GM18858 (cell line): ENCODE data around the gene RNU6-7.

Experiments used
- ATAC-seq: cut with Tn5 transposase; IDR thresholded peaks from one replicate; pipeline ENCODE4 v1.9.1; 2021; ENCODE audit not compliant: unreplicated experiment

RNU6-7 gene

GRCh38 chr14:32203928-32204357 is 2.1 kb downstream of the RNU6-7 start:
- ATAC-seq: no peak

DNA sequence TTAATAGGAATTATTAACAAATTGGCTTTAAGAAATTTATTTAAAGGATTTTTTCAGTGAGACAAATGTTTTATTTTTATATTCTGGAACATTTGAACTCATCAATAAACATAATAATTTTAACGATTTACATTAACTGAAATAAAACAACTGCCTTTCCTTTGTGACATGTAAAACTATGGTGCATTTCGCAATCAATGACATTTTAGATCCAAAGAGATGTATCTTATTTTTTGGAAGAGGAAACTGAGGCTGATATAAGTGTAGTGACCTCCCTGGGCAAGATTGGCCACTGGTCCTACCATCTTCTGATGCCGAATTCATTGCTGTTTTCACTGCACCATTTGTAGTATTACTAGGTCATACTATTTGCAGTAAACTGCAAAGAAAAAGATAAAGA is 3.7 kb downstream of the RNU6-7 start:
- no peak for ATAC-seq

GRCh38 chr14:32205984-32206383 is 4.1 kb downstream of the RNU6-7 start:
- peak; percentile 27 for ATAC-seq

DNA sequence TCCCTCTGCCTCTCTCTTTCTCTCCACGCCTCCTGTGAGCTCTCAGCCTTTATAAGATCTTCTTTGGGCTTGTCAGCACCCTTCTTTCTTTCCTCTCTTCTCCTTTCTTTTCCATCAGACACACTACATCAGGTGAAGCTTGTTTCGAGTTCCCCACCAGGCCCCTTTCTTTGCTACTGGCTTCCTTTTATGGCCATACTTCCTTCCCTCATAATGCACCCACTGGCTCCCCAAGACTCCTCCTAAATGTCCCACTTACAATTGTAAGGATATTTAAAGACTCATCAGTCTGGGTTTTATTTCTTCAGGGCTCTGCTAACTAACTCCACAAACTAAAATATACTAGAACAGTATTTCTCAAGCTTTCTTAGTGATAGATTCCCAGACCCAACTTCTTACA is 4.7 kb downstream of the RNU6-7 start:
- ATAC-seq: no peak

DNA sequence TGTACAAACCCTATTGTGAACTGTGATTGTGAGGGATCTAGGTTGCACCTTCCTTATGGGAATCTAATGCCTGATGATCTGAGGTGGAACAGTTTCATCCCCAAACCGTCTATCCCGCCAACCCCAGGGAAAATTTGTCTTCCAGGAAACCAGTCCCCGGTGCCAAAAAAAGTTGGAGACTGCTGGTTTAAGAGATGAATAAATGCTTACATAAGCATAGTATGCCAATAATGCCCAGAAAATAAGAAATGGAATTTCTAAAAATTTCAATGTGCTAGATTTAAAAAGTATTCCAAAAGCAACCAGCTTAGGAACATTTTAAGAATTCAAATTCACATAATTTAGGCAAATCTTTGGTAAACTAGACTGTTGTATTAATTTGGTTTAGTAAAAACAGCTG is 6.6 kb downstream of the RNU6-7 start:
- no peak for ATAC-seq

DNA sequence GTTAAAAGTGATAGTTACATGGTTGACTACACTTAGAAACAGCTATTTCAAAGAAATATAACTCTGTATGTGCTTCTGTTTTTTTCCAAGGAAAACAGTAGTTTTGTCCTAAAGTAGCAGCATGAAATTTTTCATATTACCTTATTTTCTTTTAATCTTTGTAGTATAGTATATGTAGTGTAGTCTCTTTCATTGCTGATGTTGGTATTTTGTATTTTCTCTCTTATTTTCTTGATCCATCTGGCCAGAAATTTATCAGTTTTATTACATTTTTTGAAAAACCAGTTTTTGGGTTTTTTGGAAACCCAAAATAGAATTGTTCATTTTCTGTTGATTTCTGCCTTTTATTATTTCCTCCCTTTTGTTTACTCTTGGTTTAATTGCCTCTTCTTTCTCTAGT is 7.6 kb downstream of the RNU6-7 start:
- no peak for ATAC-seq

DNA sequence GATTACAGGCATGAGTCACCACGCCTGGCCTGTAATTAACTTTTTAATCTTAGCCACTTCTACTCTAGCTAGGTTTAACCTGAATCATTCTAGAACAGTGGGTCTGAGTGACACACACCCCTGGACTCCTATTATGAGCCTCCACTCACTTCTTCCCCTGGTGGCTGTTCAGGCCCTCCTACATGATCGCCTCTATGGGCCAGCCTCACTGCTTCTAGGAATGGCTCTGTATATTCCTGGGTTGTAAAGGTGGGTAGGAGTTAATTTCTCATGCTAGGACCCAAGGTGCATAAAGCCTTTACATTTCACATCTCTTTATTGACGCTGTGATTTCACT is 9.2 kb downstream of the RNU6-7 start:
- ATAC-seq: no peak

- ATAC-seq: no peak
Observed at GRCh38 chr14:32212833-32213232, 11.0 kb downstream of the RNU6-7 start.

GRCh38 chr14:32217301-32217700 is 15.5 kb downstream of the RNU6-7 start:
- no peak for ATAC-seq

DNA sequence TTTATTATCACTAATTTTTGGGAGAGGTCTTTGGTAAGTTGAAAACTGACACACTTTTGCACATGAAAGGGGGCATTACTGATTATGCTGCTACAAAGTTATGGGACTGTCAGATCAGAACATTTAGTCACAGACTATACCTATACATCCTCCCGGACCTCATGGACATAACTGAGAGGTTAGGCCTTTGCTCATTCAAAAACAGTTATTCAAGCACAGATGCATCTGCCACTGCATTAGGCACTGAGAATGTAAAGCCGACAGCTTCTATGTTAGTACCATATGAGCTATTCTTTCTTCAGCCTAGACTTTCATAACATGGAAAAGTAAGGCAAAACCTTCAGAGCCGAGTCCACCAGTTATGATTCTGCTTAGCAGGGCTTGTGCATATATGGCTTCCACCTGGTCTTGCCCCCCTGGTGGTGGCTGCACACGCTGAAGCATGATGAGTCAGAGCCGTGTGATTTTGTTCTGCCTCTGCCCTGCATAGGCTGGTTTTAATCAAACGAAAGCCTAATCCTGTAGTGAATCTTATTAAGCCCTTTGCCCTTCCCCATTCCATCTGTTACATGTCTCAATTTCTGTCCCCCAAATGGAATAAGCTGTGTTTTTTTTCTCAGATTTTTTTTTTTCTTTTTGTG is 23.0 kb downstream of the RNU6-7 start:
- peak; percentile 47 for ATAC-seq

GRCh38 chr14:32225378-32225920 is 23.6 kb downstream of the RNU6-7 start:
- no peak for ATAC-seq

- ATAC-seq: no peak
Observed at GRCh38 chr14:32226056-32226455, 24.2 kb downstream of the RNU6-7 start.

DNA sequence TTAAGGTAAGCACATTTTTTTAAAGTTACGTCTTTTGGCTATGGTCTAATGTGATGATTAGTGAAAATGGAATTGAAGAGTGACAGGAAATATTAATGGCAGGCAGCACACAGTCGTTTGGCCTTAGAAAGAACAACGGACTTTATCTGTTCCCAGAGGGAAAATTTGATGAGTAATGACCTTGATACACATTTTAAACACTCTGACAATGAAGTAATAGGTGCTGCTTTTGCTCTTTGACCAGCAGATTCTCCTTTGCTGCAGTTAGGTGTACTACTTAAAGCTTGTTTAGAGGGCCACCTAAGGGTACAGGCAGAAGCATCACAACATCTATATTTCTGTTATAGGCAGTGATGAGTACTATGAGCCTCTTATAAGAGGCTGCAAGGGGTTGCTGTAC is 28.3 kb downstream of the RNU6-7 start:
- no peak for ATAC-seq

- ATAC-seq: no peak
Observed at GRCh38 chr14:32230695-32231280, 28.9 kb downstream of the RNU6-7 start.

- no peak for ATAC-seq
Observed at GRCh38 chr14:32232481-32232880, 30.6 kb downstream of the RNU6-7 start.

- ATAC-seq: no peak
Observed at GRCh38 chr14:32233260-32233659, 31.4 kb downstream of the RNU6-7 start.

GRCh38 chr14:32244404-32244803 is 42.6 kb downstream of the RNU6-7 start:
- ATAC-seq: no peak

DNA sequence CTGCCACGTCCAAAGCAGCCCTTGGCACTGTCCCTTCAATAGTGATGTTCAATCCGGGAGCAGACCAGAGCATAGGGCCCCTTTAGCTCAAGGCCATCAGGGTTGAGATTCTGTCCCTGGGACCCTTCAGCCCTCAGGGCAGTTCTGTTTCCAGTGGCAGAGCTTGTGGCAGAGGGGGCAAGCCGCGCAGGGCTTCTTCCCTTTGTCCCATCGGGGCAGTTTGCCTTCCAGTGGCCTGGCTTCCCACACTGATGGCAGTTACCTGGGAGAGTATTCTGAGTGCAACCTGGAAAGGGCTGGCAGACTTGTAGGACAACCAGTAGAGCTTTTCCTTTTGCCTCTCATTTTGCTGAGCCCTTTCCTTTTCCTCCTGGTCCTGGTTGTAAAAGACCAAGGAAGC is 44.9 kb downstream of the RNU6-7 start:
- ATAC-seq: no peak

- ATAC-seq: no peak
Observed at GRCh38 chr14:32249371-32249770, 47.5 kb downstream of the RNU6-7 start.

- no peak for ATAC-seq
Observed at GRCh38 chr14:32249780-32250179, 47.9 kb downstream of the RNU6-7 start.

GRCh38 chr14:32250681-32251080 is 48.8 kb downstream of the RNU6-7 start:
- no peak for ATAC-seq

DNA sequence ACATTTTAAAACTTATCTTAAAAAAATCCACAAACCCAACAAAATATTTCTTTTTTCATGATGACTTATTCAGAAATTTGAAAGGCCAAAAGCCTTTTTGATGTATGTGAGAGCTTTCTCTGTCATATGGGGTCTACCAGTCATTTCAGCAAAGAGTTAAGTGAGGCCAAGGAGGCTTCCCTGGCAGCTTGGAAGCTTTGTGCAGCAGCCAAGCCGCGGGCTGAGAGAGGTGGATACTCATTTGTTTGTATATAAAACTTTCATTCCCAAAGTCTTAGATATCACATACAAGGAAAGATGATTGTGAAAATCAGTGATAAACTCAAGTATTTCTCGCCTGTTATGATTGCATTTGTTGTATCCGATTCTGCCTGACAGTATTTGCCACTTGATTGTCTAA is 49.7 kb downstream of the RNU6-7 start:
- ATAC-seq: no peak
